Skin epidermis (tissue), 12 donors: ENCODE measurements around the gene TBC1D22A.
A peak's percentile ranks its signal among the peaks of the same experiment; 100 is the strongest.
"Not testable (repeated sequence)": the region's sequence is repeated elsewhere in the genome, so short reads cannot be mapped to it uniquely, and the experiment has no call there.

Source experiments
- H3K27ac ChIP-seq, 21 experiments: fragments of 200-600 bp; sonication (generic) in 11 of 21; one replicate each; pipeline ENCODE4 v1.5.0; 2020; ENCODE audit warnings: mild to moderate bottlenecking in 3 of 21, inconsistent platforms in 2 of 21, moderate library complexity in 2 of 21
- H3K4me3 ChIP-seq, 7 experiments: fragments of 200-600 bp; sonication (generic) in 2 of 7; one replicate each; pipeline ENCODE4 v1.5.0; 2020; ENCODE audit warnings: inconsistent platforms in 2 of 7, mild to moderate bottlenecking in 2 of 7, moderate library complexity in 1 of 7

Gene TBC1D22A

DNA sequence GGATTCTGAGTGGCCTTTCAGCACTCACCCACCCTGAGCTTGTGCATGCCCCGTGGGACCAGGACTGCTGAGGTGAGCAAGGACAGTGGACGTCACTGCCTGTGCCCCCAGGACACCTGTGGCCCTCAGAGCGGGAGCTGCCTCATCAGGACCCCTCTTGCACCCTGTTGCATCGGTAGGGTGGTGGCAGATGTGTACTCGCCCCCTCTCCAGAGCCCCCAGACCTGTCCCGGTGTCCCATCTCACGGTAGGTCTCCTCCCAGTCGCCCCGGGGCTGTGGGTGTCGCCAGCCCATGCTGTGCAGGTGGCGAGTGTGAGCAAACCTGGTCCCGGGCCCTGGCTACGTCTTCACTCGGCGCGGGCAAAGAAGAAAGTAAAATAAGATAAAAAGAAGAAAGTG lies 374.2 kb downstream of the TBC1D22A start:
- H3K27ac ChIP-seq: no peak overlapping the region

DNA sequence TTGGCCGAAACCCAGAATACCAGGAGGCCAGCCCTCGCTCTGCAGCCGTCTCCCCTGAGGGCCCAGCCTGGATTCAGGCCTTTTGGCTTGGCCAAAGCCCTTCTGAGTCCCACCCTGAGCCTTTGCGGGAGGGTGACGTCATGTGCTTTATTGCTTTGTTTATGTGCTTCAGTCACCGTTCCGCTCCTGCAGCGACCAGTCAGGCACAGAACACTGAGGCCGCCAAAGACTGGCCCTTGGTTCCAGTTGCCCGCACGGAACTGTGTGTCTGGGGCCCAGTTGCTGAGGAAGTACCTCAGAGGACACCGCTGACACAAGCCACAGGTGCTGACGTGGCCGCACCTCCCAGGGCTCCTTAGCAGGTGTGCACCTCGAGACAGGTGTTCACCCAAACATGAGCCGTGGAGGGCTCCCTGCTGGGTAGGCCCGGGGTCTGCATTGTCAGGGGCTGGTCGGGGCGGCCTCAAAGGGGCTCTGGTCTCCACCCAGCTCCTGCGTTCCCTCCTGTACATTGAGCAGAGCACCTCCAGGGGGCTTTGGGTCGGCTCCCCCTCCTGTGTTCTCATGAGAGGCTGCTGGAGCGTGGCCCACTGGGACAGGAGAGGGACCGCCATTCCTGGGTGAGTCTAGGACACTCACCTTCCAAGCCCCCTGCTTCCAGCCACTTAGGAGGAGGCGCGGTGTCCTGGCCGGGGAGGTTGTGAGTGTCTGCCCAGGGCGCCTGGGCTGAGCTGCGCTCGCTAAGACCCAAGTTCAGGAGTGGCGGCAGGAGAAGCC lies 376.8 kb downstream of the TBC1D22A start:
- Histone ChIP-seq H3K4me3 (no peak overlapping the region), H3K27ac (no peak overlapping the region)

More for the DNA sequence above, 374.2 kb downstream of the TBC1D22A start:
- no peak overlapping the region for H3K4me3 ChIP-seq

DNA sequence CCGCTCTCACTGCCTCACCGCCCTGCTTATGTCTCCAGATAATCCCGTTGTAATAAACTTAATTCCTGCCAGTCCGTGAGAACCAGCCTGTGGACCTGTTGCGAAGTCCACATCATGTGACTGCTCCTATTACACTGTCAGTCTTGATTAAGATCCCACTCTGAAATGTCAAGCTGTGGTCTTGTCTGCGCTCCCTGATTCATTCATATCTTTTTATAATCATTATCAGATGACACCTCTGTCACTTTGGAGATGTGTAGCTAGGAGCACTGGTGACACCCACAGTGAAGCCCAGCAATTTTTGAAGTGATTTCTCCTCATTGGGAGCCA lies 377.3 kb downstream of the TBC1D22A start:
- no peak overlapping the region for H3K4me3 ChIP-seq
- no peak overlapping the region for H3K27ac ChIP-seq

DNA sequence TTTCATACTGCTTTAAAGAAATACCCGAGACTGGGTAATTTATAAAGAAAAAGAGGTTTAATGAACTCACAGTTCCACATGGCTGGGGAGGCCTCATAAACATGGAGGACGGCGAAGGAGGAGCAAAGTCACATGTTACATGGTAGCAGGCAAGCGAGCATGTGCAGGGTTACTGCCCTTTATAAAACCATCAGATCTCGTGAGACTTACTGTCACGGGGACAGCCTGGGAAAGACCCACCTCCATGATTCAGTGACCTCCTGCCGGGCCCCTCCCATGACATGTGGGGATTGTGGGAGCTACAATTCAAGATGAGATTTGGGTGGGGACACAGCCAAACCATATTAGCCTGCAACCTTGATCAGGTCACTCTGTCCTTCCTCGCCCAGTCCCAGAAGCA lies 378.5 kb downstream of the TBC1D22A start:
- H3K4me3 ChIP-seq, H3K27ac ChIP-seq: not testable (repeated sequence)

DNA sequence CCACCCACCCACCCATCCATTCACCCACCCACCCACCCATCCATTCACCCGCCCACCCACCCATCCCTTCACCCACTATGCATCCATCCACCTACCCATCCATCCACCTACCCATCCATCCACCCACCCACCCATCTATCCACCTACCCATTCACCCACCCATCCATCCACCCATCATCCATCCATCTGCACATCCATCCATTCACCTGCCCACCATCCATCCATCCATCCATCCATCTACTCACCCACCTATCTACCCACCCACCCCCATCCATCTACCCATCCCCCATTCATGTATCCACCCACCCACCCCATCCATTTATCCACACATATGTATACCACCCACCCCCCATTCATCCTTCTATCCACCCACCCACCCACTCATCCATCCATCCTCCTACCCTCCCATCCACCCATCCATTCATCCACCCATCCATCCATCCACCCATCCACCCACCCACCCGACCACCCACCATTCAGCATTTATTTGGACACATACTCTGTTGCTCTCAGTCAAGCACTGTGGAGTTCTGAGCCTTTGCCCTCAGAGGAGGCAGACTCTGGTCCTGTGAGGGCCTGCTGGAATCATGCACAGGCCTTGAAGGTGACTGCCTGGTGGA lies 380.1 kb downstream of the TBC1D22A start:
- no peak overlapping the region for H3K4me3 ChIP-seq
- no peak overlapping the region for H3K27ac ChIP-seq

DNA sequence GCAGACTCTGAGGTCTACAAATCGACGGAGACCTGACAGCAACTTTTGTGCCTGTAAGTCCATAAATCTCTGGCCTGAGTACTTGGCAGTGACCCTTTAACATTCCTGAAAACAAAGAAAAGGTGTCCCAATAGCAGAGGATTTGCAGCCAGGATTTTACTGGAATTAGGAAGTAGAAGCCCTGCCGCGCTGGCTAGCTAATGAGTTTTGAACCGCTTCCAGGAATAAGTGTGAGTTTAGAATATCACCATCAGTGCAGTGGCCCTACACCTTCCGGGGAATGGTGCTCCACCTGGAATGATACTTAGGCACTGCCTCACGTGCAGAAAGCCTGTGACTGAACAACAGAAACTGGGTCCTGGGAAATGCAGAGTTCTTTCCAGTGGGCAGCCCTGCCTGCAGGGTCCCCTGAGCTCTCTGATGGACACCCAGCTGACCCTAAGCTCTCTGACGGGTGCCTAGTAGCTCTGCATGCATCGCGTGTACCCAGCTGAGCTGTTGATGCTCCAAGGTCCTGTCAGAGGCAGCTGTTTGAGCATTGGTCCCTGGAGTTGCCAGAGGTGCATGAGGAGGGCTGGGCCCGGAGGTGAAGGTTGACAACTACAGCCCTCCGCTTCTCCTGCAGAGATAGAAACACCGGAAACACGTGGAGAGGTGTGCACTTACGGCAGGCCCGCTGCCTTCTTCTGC lies 380.9 kb downstream of the TBC1D22A start:
- H3K4me3 ChIP-seq: no peak overlapping the region
- peak overlapping the region in 1 of 21 experiments; percentile 40 for H3K27ac ChIP-seq

DNA sequence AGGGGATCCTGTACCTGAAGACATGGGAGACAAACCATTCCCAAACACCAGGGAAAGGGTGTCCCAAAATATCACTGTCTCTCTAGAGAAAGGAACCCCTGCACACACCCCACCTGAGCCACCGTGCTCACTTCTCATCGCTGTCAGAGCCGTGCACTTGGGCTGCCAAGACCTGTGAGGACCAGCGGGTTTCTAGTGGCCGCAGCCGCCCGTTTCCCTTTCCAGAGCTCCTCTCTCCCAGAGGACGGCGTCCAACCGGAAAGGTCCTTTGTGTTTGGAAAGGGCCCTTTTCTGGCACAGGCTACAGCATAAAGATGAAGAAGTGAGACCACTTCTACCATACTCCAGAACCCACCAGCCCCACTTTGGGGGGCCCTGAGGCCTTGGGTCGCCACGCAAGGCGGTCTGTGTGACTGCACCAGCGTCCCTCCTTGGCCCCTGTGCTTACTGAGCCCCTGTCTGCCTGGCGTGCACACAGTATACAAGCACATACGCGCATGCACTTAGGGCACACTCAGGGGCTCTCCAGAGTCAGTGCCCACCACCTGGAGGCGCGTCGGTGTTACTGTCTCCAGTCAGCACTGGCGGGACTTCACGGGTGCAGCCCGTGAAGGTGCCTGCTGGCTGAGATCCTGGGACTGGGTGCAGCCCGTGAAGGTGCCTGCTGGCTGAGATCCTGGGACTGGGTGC lies 381.8 kb downstream of the TBC1D22A start:
- Histone ChIP-seq H3K4me3 (no peak overlapping the region), H3K27ac (peak overlapping the region in 1 of 21 experiments; percentile 40)

DNA sequence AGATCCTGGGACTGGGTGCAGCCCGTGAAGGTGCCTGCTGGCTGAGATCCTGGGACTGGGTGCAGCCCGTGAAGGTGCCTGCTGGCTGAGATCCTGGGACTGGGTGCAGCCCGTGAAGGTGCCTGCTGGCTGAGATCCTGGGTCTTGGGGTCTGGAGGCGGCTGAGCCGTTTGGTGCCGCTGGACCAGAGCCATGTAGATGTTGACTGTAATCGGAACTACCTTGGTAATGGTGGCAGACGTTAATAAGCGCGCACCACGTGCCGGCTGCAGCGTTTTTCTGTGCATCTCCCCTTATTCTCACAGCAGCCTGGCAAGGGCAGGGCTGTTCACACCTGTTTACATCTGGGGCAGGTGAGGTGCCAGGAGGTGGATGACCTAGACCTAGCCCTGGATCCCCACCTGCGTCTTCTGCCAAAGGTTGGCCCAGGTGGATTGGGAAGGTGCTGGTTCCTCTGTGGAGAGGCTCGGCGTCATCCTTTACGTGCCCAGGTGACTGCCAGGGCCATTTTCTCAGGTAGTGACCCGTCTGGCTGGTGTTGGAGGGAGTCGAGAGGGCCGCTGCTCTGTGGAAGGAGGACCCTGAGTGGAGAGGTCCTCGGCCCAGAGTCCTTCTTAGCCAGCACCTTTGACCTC lies 382.5 kb downstream of the TBC1D22A start:
- no peak overlapping the region for H3K27ac ChIP-seq
- H3K4me3 ChIP-seq: no peak overlapping the region

DNA sequence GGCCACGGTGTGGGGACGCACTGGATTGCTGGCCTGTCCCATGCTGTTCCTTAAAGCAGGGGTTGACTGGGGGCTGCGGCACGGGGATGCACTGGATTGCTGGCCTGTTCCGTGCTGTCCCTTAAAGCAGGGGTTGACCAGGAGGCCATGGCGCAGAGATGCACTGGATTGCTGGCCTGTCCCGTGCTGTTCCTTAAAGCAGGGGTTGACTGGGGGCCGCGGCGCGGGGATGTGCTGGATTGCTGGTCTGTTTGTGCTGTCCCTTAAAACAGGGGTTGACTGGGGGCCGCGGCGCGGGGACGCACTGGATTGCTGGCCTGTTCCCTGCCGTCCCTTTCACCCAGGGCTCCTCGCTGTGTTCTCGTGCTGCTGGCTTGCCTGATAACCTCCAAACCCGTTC lies 383.4 kb downstream of the TBC1D22A start:
- no peak overlapping the region for H3K27ac ChIP-seq
- H3K4me3 ChIP-seq: no peak overlapping the region

DNA sequence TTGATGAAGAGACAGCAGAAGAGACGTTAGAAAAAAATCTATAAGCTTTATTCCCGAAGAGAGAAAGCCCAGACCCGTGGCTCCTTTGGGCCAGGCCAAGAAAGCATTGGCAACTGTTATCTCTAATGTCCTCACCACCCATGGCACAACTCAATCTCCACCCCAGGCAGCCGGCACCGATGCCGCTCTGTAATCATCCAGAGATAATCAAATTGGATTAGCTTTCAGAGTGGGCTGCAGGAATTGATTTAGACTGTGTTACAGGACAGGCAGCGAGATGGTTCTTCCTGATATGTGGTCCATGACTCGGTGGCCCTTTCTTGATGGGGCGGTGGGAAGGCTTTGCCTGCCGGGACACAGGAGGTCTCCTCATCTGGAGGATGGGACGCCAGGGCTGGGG lies 383.9 kb downstream of the TBC1D22A start:
- no peak overlapping the region for H3K4me3 ChIP-seq
- H3K27ac ChIP-seq: no peak overlapping the region

DNA sequence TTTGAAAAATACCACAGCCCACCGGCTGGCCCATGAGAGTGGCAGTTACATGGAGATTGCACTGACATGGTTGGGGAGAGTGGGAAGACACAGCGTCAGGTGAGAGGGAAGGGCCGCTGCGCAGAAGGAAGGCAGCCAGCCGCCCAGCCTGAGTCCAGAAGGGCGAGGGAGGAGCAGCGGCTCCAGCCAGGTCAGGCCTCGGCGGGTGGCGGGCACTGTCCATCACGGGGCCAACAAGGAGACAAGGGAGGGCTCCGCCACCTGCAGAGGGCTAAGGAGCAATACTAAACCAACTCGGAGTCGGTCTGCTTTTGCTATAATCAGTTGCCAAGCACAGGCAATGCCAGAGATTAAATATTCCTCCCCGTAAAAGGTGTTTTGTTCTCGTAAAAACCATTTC lies 384.5 kb downstream of the TBC1D22A start:
- no peak overlapping the region for H3K27ac ChIP-seq
- H3K4me3 ChIP-seq: no peak overlapping the region

DNA sequence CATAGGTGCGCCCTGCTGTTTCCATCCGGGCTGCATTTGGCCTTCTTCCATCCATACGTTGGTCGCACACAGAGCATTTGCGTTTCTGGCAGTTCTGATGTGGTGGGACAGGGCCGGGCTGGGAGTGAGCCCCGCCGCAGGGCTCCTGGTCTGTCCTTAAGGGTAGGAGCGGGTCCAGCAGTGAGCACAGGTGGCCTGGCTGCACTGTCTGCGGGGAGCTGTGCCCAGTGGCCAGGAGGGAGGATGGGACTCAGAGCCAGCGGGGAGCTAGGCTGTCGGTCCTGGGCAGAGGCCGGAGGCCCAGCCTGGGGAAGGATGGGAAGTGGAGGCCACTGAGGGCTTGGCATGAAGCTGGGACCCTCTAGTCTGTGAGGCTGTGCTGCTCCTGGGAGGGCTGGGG lies 385.1 kb downstream of the TBC1D22A start:
- Histone ChIP-seq H3K27ac (no peak overlapping the region), H3K4me3 (no peak overlapping the region)

DNA sequence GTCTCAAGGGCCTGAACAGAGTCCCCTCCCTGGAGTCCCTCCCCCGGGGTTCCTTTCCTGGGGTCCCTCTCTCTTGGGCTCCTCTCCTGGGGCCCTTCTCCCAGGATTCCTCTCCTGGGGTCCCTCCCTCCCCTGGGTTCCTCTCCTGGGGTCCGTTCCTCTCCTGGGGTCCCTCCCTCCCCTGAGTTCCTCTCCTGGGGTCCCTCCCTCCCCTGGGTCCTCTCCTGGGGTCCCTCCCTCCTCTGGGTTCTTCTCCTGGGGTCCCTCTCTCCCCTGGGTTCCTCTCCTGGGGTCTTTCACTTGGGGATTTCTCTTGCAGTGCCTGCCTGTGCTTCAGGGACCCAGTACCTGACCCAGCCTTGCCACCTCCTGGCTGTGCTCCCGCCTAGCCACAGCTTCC lies 386.1 kb downstream of the TBC1D22A start:
- Histone ChIP-seq H3K4me3 (no peak overlapping the region), H3K27ac (no peak overlapping the region)

DNA sequence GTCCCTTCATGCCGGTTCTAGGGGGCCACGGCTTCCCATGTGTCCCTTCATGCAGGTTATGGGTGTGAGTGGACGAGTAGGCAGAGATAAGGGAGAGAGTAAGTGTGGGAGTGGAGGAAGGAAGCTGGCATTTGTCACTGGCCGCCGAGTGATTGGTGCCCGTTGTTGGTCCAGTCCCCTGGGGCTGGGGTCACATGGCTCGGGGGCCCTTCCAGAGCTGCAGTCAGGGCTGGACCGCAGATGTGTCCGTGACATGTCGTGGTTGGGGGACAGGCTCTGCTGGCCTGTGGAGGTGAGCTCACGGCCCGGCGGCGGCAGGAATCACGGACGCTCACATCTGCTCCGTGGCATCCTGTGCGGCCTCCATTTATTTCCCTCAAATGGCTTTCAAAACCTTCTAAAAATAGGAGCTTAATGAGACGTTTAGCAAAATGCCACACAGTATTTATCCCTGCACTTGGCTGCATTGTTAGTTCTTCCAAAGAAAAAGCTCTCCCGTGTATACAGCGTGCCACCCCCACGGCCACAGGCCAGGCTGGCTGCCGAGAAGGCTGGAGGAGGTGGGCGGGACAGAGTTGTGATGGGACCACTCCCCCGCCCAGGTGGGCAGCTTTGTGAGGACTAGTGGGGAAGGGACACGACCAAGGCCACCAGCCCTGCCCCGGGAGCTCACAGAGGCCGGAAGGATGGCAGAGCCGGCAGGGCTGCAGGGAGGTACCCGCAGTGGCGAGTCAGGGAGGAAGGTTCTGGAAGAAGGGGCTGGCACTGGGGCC lies 386.7 kb downstream of the TBC1D22A start:
- H3K27ac ChIP-seq: no peak overlapping the region
- H3K4me3 ChIP-seq: no peak overlapping the region

DNA sequence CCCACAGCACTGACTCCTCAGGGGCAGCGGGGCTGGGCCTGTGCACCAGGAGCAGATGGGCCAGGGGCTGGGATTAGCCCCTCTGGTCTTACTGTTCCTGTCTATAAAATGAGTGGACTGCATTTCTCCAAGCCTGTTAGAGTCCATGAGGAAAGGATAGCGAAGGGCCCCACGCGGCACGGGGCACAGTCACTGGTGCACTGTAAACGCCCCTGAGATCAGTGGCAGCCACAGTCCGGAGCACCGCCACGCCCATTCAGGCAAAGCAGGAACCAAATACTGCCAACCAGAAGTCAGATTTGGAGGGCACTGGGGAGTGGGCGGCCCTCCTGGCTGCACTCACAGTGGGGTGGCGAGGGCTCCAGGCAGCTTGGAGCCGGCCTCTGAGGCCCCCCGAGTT lies 387.5 kb downstream of the TBC1D22A start:
- Histone ChIP-seq H3K27ac (no peak overlapping the region), H3K4me3 (no peak overlapping the region)

DNA sequence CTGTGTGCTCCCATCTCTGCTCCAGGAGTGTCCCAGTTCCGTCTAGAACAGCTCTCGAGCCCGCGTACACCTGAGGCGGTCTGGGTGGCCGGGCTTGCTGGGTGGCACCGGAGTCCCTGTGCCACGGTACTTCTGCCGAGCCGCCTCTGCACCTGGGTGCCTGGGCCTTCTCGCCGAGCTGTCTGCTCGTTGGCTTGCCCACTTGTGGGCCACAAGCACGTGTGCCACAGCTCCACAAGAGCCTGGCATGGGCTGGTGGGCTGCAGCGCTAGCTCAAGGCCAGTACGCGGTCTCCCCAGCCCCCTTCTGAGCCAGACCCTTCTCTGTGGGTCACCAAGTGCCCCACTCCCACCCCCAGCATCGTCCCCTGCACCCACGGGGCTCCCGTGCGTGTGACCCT lies 388.0 kb downstream of the TBC1D22A start:
- Histone ChIP-seq H3K27ac (no peak overlapping the region), H3K4me3 (no peak overlapping the region)

DNA sequence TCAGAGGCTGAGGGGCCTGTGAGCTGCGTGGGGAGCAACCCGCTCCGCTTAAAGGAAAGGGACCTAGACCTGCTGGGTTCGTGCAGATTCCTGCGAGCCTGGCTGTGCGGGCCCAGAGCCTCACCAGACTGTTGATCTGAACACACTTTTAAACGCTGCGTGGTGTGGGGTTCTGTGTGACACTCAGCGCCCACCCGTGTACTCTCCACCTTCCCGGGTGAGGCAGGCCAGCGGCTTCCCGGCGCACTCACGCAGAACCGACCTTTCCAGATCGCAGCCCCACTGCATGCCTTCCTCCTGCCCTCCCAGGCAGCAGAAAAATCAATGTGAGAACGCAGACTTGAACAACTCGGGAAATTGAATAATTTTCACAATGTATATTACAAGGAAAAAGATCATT lies 388.6 kb downstream of the TBC1D22A start:
- H3K27ac ChIP-seq: no peak overlapping the region
- no peak overlapping the region for H3K4me3 ChIP-seq

DNA sequence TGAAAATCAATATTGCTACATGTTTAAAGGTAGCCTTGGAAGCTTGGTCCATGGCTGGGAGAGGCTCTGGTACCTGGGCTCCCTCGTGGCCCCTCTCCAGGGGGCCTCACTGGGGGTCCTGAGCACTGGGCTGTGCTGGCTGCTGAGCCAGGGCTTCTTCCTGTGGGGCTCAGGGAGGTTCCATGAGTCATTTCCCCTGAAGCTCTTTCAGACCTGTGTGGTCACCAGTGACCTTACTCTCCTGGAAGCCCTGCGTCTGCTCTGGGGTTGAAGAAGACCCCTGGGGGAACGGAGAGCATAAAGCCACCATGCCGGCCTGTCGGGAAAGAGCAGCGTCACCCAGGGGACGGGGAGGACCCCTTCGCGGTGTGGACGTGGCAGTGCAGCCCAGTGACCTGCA lies 389.0 kb downstream of the TBC1D22A start:
- H3K27ac ChIP-seq: no peak overlapping the region

DNA sequence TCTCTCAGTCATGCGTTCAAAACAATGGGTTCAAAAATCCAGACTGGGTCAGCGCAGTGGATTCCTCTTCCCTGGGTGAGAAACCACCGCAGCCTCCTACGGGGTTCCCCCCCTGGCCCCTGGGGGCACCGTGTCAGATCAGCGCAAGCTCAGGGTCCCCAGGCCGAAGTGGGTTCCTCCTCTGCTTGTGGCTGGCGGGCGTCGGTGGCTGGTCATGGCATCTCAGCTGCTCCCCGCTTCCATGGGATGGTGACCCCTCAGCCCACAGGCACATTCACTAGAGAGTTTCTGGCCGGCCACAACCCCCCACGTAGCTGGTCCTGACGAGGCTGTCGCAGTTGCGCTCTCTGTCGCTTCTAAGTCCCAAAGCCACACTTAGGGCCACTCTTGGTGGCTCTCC lies 389.8 kb downstream of the TBC1D22A start:
- Histone ChIP-seq H3K27ac (no peak overlapping the region), H3K4me3 (no peak overlapping the region)

More for the DNA sequence above, 389.0 kb downstream of the TBC1D22A start:
- H3K4me3 ChIP-seq: no peak overlapping the region
